K562 (cell line): Measurements from ENCODE around the gene SMG1. TPM values are rescaled to one million over a fixed set of nuclear protein-coding genes. Genes with fewer than 3 reads are reported as not detected.
A peak's percentile ranks its signal among the peaks of the same experiment; 100 is the strongest.

ENCODE experiments used
- ADNP ChIP-seq: fragments of 200-800 bp; sonication (Bioruptor generic); IDR thresholded peaks from 2 replicates; pipeline ENCODE4 v1.6.1; 2016; ENCODE audit warnings: missing genetic modification characterization, missing compliant biosample characterization
- BCLAF1 ChIP-seq, 2 experiments: fragments of 450-650 bp in 1 of 2; IDR thresholded peaks; 2 replicates each; pipeline ENCODE4 v1.6.1; 2011 to 2017; ENCODE audit warnings: low read depth in 2 of 2, antibody characterized with exemption in 1 of 2, borderline replicate concordance in 1 of 2, low read length in 1 of 2, mild to moderate bottlenecking in 1 of 2, mixed read lengths in 1 of 2; ENCODE audit not compliant: control insufficient read depth in 1 of 2
- DACH1 ChIP-seq: fragments of 450-650 bp; IDR thresholded peaks from 2 replicates; pipeline ENCODE4 v1.6.1; 2018; ENCODE audit not compliant: partially characterized antibody
- FOXP1 ChIP-seq: sonication (generic); formaldehyde crosslinking; IDR thresholded peaks from 2 replicates; pipeline ENCODE4 v1.8.0; 2022; ENCODE audit warnings: mild to moderate bottlenecking, missing genetic modification reagents
- GABPA ChIP-seq: fragments of 200-800 bp; sonication (Bioruptor generic); conservative IDR thresholded peaks from 2 replicates; pipeline ENCODE4 v1.6.1; 2016; ENCODE audit warnings: low read depth, missing genetic modification characterization, missing compliant biosample characterization
- GATAD2B ChIP-seq: fragments of 450-650 bp; IDR thresholded peaks from 2 replicates; pipeline ENCODE4 v1.6.1; 2017; ENCODE audit warnings: mild to moderate bottlenecking, borderline replicate concordance
- PTTG1 ChIP-seq: fragments of 450-650 bp; IDR thresholded peaks from 2 replicates; pipeline ENCODE4 v1.6.1; 2016; ENCODE audit warnings: low read depth, mild to moderate bottlenecking, missing genetic modification characterization, missing compliant biosample characterization
- RBM22 ChIP-seq: fragments of 200-400 bp; formaldehyde crosslinking; IDR thresholded peaks from 2 replicates; pipeline ENCODE4 v1.6.1; 2018; ENCODE audit warnings: low read length, low read depth; ENCODE audit not compliant: poor library complexity, severe bottlenecking
- RBM34 ChIP-seq: fragments of 200-400 bp; formaldehyde crosslinking; IDR thresholded peaks from 2 replicates; pipeline ENCODE4 v1.6.1; 2018; ENCODE audit warnings: low read length, borderline replicate concordance; ENCODE audit not compliant: insufficient read depth
- RHOXF2B ChIP-seq: fragments of 250-450 bp; sonication (Bioruptor Pico); conservative IDR thresholded peaks from 2 replicates; pipeline ENCODE4 v1.5.1; 2021
- SREBF1 ChIP-seq: fragments of 150-350 bp; IDR thresholded peaks from 2 replicates; pipeline ENCODE4 v1.6.1; 2014; ENCODE audit warnings: antibody characterized with exemption, low read depth, low read length, borderline replicate concordance
- SRSF3 ChIP-seq: fragments of 200-400 bp; formaldehyde crosslinking; IDR thresholded peaks from 2 replicates; pipeline ENCODE4 v1.6.1; 2016; ENCODE audit warnings: mild to moderate bottlenecking, low read length, moderate library complexity; ENCODE audit not compliant: insufficient read depth
- USF1 ChIP-seq: sonication (generic); formaldehyde crosslinking; IDR thresholded peaks from 2 replicates; pipeline ENCODE4 v1.9.0; 2022; ENCODE audit warnings: mild to moderate bottlenecking, missing genetic modification reagents
- ZFP1 ChIP-seq: fragments of 450-650 bp; formaldehyde crosslinking; IDR thresholded peaks from 2 replicates; pipeline ENCODE4 v1.4.0; 2020; ENCODE audit warnings: mild to moderate bottlenecking, mixed read lengths
- ZNF121 ChIP-seq: sonication (generic); formaldehyde crosslinking; conservative IDR thresholded peaks from 2 replicates; pipeline ENCODE4 v1.8.0; 2022; ENCODE audit warnings: missing genetic modification reagents
- ZNF23 ChIP-seq: fragments of 250-450 bp; sonication (Bioruptor Pico); IDR thresholded peaks from 2 replicates; pipeline ENCODE4 v1.4.0; 2020; ENCODE audit warnings: mild to moderate bottlenecking
- ZNF316 ChIP-seq: fragments of 450-650 bp; IDR thresholded peaks from 2 replicates; pipeline ENCODE4 v1.6.1; 2016
- ZNF354B ChIP-seq: fragments of 250-450 bp; sonication (Bioruptor Pico); IDR thresholded peaks from 2 replicates; pipeline ENCODE4 v1.4.0; 2020
- ZNF511 ChIP-seq: sonication (generic); formaldehyde crosslinking; IDR thresholded peaks from 2 replicates; pipeline ENCODE4 v1.8.0; 2022; ENCODE audit warnings: mild to moderate bottlenecking, missing genetic modification reagents
- ZNF717 ChIP-seq: fragments of 250-450 bp; sonication (Bioruptor Pico); IDR thresholded peaks from 2 replicates; pipeline ENCODE4 v1.5.0; 2021
- polyA plus RNA-seq, 8 experiments: library from polyadenylated mRNA; depleted of rRNA in 4 of 8; stranded (reverse) in 5 of 8; unstranded in 3 of 8; fragments of >200 nt; fragmentation: Nextera tagmentation in 2 of 8; fragmentation: Illumina TruSeq in 1 of 8; extraction: Ambion mirVana in 2 of 8; extraction: Trizol in 1 of 8; gene quantifications; 2 replicates each; pipeline versions ENCODE4 v1.2.1 to v1.2.3, GENCODE V29; 2011 to 2014; ENCODE audit warnings: inconsistent platforms in 1 of 8, missing spikeins in 1 of 8
- total RNA-seq, 7 experiments: library from RNA; depleted of rRNA in 6 of 7; stranded (reverse); fragments of >200 nt in 6 of 7; fragmentation: Illumina TruSeq in 2 of 7; extraction: Trizol in 2 of 7; gene quantifications; 2 replicates each; pipeline versions ENCODE4 v1.2.1 to v1.2.3, GENCODE V29; 2011 to 2021; ENCODE audit warnings: low replicate concordance in 1 of 7
- TF ChIP-seq, protein P1 (sequence below): sonication (generic); formaldehyde crosslinking; IDR thresholded peaks from 2 replicates; pipeline ENCODE4 v1.8.0; 2022; ENCODE audit warnings: missing genetic modification reagents, mild to moderate bottlenecking, borderline replicate concordance

SMG1 gene
- total and polyA plus RNA-seq, 9 of the 15 experiments (the other 6 are each of a cell fraction or from before 2014, with no cell fraction given), result 3.4 to 54.8 (median 32.0) TPM

GRCh38 chr16:18801145-18801972, 124.8 kb downstream of the SMG1 start, which contains the start of gene ARL6IP1 (continued):
- TF ChIP-seq PTTG1 (tag) (no peak), RBM22 (peak; percentile 98), DACH1 (no peak), USF1 (CRISPR knock-in tag) (peak; percentile 46), RBM34 (no peak), GABPA (tag) (peak; percentile 56; the same call in 1 of the 2 replicates), ZNF511 (CRISPR knock-in tag) (no peak; the same call in 1 of the 2 replicates), SREBF1 (0 out of 2 replicates have a peak, but pooled peaks have one; percentile 17), ZNF354B (CRISPR knock-in tag) (no peak), ZNF316 (peak; percentile 8; the same call in 1 of the 2 replicates), BCLAF1 (IDR thresholded peaks at IDR 0.05; ENCODE audit: borderline replicate concordance in 1 of 2, control insufficient read depth in 1 of 2, low read depth in 2 of 2, low read length in 1 of 2) (peak in 1 of 2 experiments; percentile 55; a peak in 2 of 4 replicates), ZNF717 (0 out of 2 replicates have a peak, but pooled peaks have one; percentile 58), ADNP (tag) (no peak), SRSF3 (no peak), ZFP1 (CRISPR knock-in tag) (no peak), RHOXF2B (no peak), ZNF121 (CRISPR knock-in tag) (no peak), GATAD2B (0 out of 2 replicates have a peak, but pooled peaks have one; percentile 19), ZNF23 (CRISPR knock-in tag) (no peak), FOXP1 (CRISPR knock-in tag) (peak; percentile 83)
- TF ChIP-seq, protein P1, sequence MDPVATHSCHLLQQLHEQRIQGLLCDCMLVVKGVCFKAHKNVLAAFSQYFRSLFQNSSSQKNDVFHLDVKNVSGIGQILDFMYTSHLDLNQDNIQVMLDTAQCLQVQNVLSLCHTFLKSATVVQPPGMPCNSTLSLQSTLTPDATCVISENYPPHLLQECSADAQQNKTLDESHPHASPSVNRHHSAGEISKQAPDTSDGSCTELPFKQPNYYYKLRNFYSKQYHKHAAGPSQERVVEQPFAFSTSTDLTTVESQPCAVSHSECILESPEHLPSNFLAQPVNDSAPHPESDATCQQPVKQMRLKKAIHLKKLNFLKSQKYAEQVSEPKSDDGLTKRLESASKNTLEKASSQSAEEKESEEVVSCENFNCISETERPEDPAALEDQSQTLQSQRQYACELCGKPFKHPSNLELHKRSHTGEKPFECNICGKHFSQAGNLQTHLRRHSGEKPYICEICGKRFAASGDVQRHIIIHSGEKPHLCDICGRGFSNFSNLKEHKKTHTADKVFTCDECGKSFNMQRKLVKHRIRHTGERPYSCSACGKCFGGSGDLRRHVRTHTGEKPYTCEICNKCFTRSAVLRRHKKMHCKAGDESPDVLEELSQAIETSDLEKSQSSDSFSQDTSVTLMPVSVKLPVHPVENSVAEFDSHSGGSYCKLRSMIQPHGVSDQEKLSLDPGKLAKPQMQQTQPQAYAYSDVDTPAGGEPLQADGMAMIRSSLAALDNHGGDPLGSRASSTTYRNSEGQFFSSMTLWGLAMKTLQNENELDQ (CRISPR knock-in tag), result no peak
